HL-60 (cell line): ENCODE results near the gene CIRBP.
A peak's percentile ranks its signal among the peaks of the same experiment; 100 is the strongest.

Experiments
- DNase-seq, 2 experiments: peaks; one replicate each; pipeline ENCODE4 v3.0.0-alpha.2; 2010 to 2020; ENCODE audit warnings: low read depth in 1 of 2, low spot score in 1 of 2
- H3K27ac ChIP-seq: fragments of 250-450 bp; sonication (Bioruptor Pico); replicated peaks from 2 replicates; pipeline ENCODE4 v1.5.1; 2020; ENCODE audit warnings: mild to moderate bottlenecking, moderate library complexity
- H3K27me3 ChIP-seq: fragments of 250-450 bp; sonication (Bioruptor Pico); 2 replicates; pipeline ENCODE4 v1.5.1; 2021; ENCODE audit warnings: mild to moderate bottlenecking, moderate library complexity; ENCODE audit not compliant: insufficient read depth, poor library complexity, severe bottlenecking
- H3K4me3 ChIP-seq: replicated peaks from 2 replicates; pipeline ENCODE4 v1.5.1; 2011; ENCODE audit warnings: mild to moderate bottlenecking, control low read depth, low read length; ENCODE audit not compliant: insufficient read depth
- CTCF ChIP-seq: IDR thresholded peaks from one replicate; pipeline ENCODE4 v1.5.1; 2011; ENCODE audit warnings: low read length, control low read depth, inconsistent platforms; ENCODE audit not compliant: insufficient read depth
- GABPA ChIP-seq: IDR thresholded peaks from 2 replicates; pipeline ENCODE4 v1.6.1; 2012; ENCODE audit warnings: low read depth
- POLR2AphosphoS5 ChIP-seq: IDR thresholded peaks from 2 replicates; pipeline ENCODE4 v1.6.1; 2012; ENCODE audit warnings: low read depth
- REST ChIP-seq: IDR thresholded peaks from 2 replicates; pipeline ENCODE4 v1.6.1; 2012; ENCODE audit warnings: low read depth; ENCODE audit not compliant: insufficient replicate concordance
- SPI1 ChIP-seq: IDR thresholded peaks from 2 replicates; pipeline ENCODE4 v1.6.1; 2012; ENCODE audit warnings: low read depth, mild to moderate bottlenecking, borderline replicate concordance

The CIRBP gene

GRCh38 chr19:1278074-1278473 lies 8.9 kb downstream of the CIRBP start:
- TF ChIP-seq CTCF (no peak), POLR2AphosphoS5 (no peak), SPI1 (no peak), GABPA (no peak), REST (no peak)
- no peak for DNase-seq
- Histone ChIP-seq H3K27ac (no peak overlapping the region), H3K27me3 (no peaks in the 10 kb centered on the region), H3K4me3 (no peak overlapping the region)

GRCh38 chr19:1278713-1279660 lies 9.9 kb downstream of the CIRBP start:
- peaks cover 3% of the 10 kb centered on the region for H3K27me3 ChIP-seq
- H3K27ac ChIP-seq = no peak overlapping the region
- H3K4me3 ChIP-seq = no peak overlapping the region
- no peak for DNase-seq
- TF ChIP-seq REST = no peak
- TF ChIP-seq CTCF = no peak
- no peak for TF ChIP-seq SPI1
- TF ChIP-seq GABPA = no peak
- TF ChIP-seq POLR2AphosphoS5 = no peak

- peaks cover 11% of the 10 kb centered on the region for H3K27me3 ChIP-seq
- peak; percentile 68 to 80 for DNase-seq
- H3K4me3 ChIP-seq = no peak overlapping the region
- TF ChIP-seq POLR2AphosphoS5 (no peak), CTCF (peak; percentile 97)
- no peak overlapping the region for H3K27ac ChIP-seq
These were observed 10.7 kb downstream of the CIRBP start for GRCh38 chr19:1279782-1280341.
